HK-2 (cell line): Measurements from ENCODE around the gene ACCSL.
A peak's percentile ranks its signal among the peaks of the same experiment; 100 is the strongest.

Source experiments
- DNase-seq: peaks from one replicate; pipeline ENCODE4 v3.0.0-alpha.2; 2018; ENCODE audit not compliant: unreplicated experiment

Gene ACCSL

GRCh38 chr11:44018127-44018521 lies 29.7 kb upstream of the ACCSL start:
- DNase-seq, result no peak

- no peak for DNase-seq
Observed at GRCh38 chr11:44018829-44019228, 29.0 kb upstream of the ACCSL start.

- DNase-seq, result no peak
Observed at GRCh38 chr11:44024977-44025376, 22.8 kb upstream of the ACCSL start.

DNA sequence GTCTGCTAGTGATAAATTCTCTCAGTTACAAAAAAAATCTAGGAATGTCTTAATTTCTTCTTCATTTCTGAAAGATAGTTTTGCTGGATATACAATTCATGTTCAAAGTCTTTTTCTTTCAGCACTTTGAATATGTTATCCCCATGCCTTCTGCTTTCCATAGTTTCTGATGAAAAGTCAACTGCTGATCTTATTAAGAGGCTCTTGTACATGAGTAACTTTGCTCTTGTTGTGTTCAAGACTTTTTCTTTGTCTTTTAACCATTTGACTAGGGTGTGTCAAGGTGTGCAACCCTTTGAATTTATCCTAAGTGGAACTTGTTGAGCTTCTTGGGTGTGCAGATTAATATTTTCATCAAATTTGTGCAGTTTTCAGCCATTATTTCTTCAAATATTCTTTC lies 22.1 kb upstream of the ACCSL start:
- no peak for DNase-seq

GRCh38 chr11:44028401-44028800 lies 19.4 kb upstream of the ACCSL start:
- DNase-seq, result no peak

- no peak for DNase-seq
Observed at GRCh38 chr11:44028816-44029506, 18.8 kb upstream of the ACCSL start.

- no peak for DNase-seq
Observed at GRCh38 chr11:44029507-44029845, 18.3 kb upstream of the ACCSL start.

DNA sequence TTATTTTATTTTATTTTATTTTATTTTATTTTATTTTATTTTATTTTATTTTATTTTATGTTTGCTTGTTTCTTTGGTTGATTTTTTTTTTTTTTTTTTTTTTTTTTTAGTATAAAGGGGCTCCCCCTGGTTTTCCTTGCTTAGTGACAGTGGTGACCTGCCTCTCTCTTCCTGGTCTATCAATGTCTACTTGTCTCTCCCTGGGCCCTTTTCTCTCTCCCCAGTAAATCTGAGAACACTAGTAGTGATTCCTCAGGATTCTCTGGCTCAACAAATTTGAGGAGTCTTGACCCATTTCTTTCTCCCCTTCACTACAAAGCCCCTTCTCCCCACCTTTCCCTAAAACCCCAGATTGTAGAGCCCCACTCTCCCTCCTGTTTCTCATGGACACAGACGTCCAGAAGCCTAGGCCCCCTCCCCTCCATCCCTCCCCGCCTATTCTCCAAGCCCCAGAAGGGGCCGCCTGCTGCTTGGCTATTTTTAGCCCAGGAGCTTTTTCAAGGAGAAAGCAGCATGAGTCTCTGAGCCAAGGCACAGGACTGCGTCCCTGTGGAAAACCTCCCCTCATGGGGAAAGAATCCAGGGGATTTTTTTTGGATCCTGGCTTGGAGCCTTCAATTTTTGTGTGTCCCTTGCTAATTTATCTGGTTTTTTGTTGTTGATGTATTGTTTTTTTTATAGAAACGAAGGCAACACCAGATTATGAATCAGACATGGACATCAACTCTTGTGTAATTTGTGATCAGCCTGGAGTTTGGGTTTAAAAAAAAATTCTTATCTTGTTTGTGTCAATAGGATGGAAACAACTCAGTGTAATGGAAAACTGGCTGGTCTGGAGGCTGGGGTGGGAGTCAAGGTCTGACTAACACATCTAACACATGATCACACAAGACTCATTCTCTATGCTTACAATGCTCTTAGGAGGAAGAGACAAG lies 17.5 kb upstream of the ACCSL start:
- no peak for DNase-seq

DNA sequence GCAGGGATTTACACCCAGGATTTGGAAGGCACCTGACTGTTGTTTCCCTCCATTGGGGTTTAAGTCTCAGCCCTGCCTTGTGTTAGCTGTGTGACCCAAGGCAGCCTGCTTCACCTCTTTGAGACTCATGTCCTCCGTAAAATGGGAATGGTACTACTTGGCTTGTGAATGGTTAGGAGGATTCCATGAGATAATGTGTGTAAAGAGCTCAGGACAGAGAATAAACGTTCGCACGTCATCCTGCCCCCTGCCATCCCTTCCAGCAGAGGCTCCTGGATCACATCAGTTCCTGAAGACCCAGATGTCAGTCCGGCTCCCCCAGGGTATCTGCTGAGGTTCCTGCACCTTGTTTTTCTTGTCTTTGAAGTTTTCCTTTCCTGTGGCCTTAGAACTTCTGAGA lies 16.8 kb upstream of the ACCSL start:
- DNase-seq, result no peak

- no peak for DNase-seq
Observed at GRCh38 chr11:44031549-44031948, 16.2 kb upstream of the ACCSL start.

- DNase-seq, result no peak
Observed at GRCh38 chr11:44032299-44033085, 15.3 kb upstream of the ACCSL start.

DNA sequence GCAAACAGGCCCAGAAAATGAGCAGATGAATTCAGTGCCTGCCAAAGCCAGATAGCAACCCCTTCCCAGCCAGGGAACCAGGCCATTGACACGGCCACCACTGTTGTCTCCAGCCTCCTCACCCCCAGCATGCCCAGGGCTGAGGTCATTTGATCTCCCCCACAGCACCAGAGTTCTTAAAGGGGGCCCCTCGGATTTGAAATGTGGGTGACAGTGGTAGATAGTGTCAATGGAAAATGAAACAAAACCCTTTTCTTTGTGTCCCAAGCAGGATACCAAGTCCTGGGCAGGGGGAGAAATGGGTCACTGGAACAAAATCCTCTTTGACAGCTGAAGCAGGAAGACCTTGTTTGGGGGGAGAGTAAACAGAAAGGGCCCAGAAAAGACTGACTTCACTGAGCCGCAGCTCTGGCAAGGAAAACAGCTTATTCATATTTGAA lies 14.3 kb upstream of the ACCSL start:
- no peak for DNase-seq

DNA sequence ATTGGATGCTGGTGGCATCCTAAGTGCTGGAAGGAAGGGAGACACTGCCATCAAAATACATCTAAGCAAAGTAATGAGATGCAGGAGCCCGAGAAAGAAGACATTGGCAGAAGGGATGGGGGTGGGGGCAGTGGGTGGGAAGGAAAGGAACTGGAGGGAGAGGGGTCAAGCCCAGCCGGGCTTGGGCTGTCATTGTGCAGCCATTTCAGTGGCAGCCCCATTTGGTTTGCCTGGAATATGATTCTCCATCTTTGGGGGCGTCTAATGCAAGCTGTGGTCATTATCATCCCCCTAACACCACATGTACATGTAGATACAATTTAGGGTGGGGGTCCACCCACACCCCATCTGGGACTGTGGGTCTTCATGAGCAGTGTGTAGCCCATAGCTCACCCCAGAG lies 13.9 kb upstream of the ACCSL start:
- no peak for DNase-seq

- no peak for DNase-seq
Observed at GRCh38 chr11:44034639-44035038, 13.1 kb upstream of the ACCSL start.

DNA sequence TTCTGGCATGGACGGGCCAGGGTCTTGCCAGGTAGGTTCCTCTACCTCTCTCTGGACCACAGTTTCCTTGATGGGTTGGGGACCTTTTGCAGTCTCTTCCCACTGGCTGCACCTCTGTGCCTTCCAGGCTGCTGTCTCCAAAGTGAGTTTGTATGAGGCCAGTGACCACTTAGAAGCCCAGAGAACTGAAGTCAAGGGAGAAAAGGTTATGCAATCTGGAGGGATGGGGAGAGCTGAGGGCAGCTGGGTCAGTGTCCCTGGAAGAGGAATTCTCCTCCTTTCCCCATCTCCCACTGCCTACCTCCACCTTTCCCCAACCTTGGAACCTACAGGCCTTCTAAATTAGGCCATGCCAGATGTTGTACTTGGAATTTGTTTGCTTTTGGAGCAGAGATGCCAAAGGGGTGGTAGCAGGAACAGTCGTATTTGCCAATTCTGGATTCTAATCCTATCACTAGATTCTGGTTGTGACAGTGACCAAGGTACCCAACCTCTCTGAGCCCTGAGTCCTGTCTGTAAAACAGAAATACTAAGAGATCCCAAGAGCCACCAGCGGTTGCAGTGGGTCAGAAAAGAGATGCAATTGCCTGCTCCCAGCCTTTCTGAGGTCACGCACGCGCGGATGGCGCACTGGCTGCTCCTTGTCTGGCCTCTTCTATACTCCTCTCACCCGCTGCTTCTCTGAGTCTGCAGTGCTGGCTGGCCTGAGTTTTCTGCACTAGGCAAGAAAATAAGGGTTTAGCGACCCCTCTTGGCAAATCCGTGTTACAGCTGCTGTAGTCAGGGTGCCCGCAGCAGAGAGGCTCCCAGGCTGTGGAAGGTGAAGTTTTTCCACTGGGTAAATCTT lies 10.7 kb upstream of the ACCSL start:
- peak; percentile 60 for DNase-seq

DNA sequence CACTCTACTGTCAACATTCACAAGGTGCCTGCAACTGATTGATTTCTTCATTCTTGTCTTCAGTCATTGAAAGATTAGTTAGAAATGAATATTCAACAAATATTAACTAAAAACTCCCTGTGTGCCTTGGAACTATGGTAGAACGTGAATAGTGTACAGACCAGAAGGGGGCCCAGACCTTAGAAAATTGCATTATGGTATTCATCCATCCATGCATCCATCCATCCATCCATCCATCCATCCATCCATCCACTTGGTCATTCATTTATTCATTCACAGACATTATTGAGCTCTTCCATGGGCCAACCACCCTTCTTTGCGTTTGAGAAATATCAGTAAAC lies 10.2 kb upstream of the ACCSL start:
- no peak for DNase-seq

DNA sequence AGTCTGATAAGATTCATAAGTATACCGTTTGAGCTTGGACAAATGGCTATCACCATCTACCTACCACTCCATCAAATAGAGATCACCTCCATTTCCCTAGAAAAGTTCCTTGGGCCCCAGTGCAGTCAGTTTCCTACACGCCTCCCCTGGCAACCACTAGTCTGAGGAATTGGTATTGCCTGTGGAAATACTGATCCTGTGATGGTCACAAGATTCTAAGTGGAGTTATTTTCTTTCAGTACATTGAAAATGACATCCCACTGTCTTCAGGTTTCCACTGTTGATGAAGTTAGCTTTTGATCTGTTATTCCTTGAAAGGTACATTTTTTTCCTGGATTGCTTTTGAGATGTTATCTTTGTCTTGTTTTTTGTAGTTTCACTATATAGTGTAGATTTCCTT lies 4.6 kb upstream of the ACCSL start:
- DNase-seq, result no peak

GRCh38 chr11:44046182-44046581 lies 1.6 kb upstream of the ACCSL start:
- DNase-seq, result no peak

DNA sequence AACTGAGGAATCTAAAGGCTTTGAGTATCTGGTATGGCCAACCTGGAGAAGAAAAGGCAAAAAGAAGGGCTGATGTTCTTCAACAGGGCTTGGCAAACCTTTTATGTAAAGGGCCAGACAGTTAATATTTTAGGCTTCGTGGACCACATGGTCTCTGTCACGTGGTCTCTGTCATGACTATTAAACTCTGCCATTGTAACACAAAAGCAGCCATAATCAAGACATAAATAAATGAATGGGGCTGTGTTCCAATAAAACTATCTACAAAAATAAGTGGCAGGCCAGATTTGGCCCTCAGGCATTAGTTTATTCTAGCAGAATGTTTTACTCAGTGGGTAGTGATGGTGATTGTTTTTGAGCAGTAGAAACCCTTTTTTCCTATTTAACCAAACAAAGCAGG lies 483 bp upstream of the ACCSL start:
- DNase-seq, result no peak

GRCh38 chr11:44049832-44050231 lies 2.1 kb downstream of the ACCSL start:
- DNase-seq, result no peak

DNA sequence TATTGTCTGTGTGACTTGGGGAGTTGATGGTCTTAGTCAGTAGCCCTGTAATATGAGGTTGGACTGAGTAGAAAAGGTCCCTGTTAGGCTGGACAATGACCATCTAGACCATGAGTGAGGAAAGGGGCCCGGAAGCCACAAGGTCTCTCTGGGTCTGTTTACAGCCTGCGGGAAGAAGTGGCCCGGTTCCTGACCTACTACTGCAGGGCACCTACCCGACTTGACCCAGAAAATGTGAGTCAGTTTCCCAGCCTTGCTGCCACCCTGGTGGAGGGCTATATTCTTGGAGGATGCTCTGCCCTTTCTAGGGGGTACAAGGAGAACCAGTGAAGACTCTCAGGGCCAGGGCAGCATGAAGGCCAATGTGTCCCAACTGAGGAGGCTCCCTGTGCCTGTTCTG lies 3.4 kb downstream of the ACCSL start:
- no peak for DNase-seq

DNA sequence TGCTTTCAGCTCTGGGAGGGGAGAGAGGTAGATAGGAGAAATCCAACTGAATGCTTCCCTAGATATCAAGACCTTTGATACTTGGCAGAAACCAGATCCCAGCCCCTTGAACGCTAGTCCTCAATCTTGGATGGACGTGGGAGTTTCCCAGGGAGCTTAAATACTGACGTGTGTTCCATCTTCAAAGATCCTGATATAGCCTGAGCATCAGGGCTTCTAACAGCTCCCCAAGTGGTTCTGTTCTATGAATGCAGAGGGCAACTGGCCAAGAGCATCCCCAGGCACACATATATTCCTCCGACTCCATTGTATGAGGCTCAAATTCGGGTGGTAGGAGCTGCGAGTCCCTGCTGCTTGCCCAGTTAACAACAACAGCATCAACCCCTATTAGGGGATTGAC lies 9.6 kb downstream of the ACCSL start:
- no peak for DNase-seq
